Ovary (tissue), 9 donors: ENCODE data around the gene RMND1. TPM values are rescaled to one million over a fixed set of nuclear protein-coding genes. Genes with fewer than 3 reads are reported as not detected.
"Not testable (repeated sequence)": the region's sequence is repeated elsewhere in the genome, so short reads cannot be mapped to it uniquely, and the experiment has no call there.

Source experiments
- DNase-seq, 5 donors: peaks; one replicate each; pipeline ENCODE4 v3.0.0-alpha.2; 2019 to 2020
- H3K27ac ChIP-seq, 2 donors: fragments of 200-600 bp; one replicate each; pipeline versions ENCODE4 v1.5.1 to v1.8.0; 2019 to 2022
- H3K27me3 ChIP-seq: fragments of 200-600 bp; one replicate; pipeline ENCODE4 v1.8.0; 2022
- H3K36me3 ChIP-seq: fragments of 200-600 bp; sonication (generic); one replicate; pipeline ENCODE4 v1.5.1; 2019
- H3K4me1 ChIP-seq: one replicate; pipeline ENCODE4 v1.8.1; 2013; ENCODE audit warnings: mild to moderate bottlenecking, moderate library complexity; ENCODE audit not compliant: insufficient read depth
- H3K4me3 ChIP-seq: fragments of 200-600 bp; sonication (generic); one replicate; pipeline ENCODE4 v1.5.1; 2017
- H3K9me3 ChIP-seq, 2 donors: fragments of 200-600 bp in 1 of 2; sonication (generic) in 1 of 2; one replicate each; pipeline versions ENCODE4 v1.5.1 to v1.8.1; 2013 to 2019; ENCODE audit warnings: mild to moderate bottlenecking in 1 of 2, moderate library complexity in 1 of 2
- CTCF ChIP-seq, 3 donors: fragments of 450-650 bp in 2 of 3; fragments of 200-600 bp in 1 of 3; IDR thresholded peaks; one replicate each; pipeline versions ENCODE4 v1.5.1 to v1.8.0; 2016 to 2022; ENCODE audit warnings: antibody characterized with exemption in 3 of 3, mild to moderate bottlenecking in 1 of 3
- EP300 ChIP-seq: sonication (generic); formaldehyde crosslinking; IDR thresholded peaks from one replicate; pipeline ENCODE4 v1.6.1; 2017; ENCODE audit warnings: antibody characterized with exemption
- POLR2A ChIP-seq: fragments of 450-650 bp; IDR thresholded peaks from one replicate; pipeline ENCODE4 v1.6.1; 2017; ENCODE audit warnings: antibody characterized with exemption, mild to moderate bottlenecking, moderate library complexity
- WGBS, 3 donors: extraction: QIAGEN DNeasy Blood & Tissue Kit in 1 of 3; methylation state at CpG; one replicate each; pipeline versions ENCODE4 v1.1.5 to v1.1.7; 2013 to 2017; 5-methylcytosine and 5-hydroxymethylcytosine counted together
- intact Hi-C, 4 donors: fragments of 100-400 bp; cut with DNase I; formaldehyde crosslinking; loops; one replicate each; pipeline versions ENCODE4 v1.11.0 to v1.15.1; 2022 to 2023
- polyA plus RNA-seq, 2 donors: library from polyadenylated mRNA; stranded (reverse); fragments of 200-250 nt in 1 of 2; fragments of 350-450 nt in 1 of 2; fragmentation: Illumina TruSeq in 1 of 2; extraction: RNeasy Lipid Tissue Mini Kit (QIAGEN cat#74804) in 1 of 2; gene quantifications; one replicate each; pipeline ENCODE4 v1.2.3, GENCODE V29; 2013 to 2014
- small RNA-seq: library from RNA; depleted of rRNA; stranded (forward); fragments of <200 nt; gene quantifications from one replicate; pipeline ENCODE3, GENCODE V24; 2016
- total RNA-seq, 7 donors: library from RNA; depleted of rRNA in 2 of 7; stranded (reverse); fragments of >200 nt in 2 of 7; fragmentation: NEBNext Ultra II Directional in 3 of 7; extraction: Animal tissue kit (Norgen Biotek cat#: 25700) in 3 of 7; gene quantifications; one replicate each; pipeline versions ENCODE4 v1.1.0 to v1.2.4, GENCODE V29; 2016 to 2023
- donor health status: DM: no; HTN: no; CAD: no; lungs with moderate emphysema.
- donor health status: DM: no; HTN: no; CAD: no.
- donor health status: Bipolar disorder and iron deficiency.
- donor health status: DM: yes; HTN: yes; CAD: no.
- donor health status: DM: no; HTN: no; CAD: no.
- donor health status: DM: yes; HTN: yes; CAD: no.

RMND1 gene
- total and polyA plus RNA-seq, 9 donors: 17.1 to 23.7 (median 20.4) TPM

- 89 to 94% (median 92%) methylated on average over 5 of the region's 5 CpGs for WGBS, 3 donors
- H3K4me1 ChIP-seq: no peaks in the 10 kb centered on the region
- H3K36me3 ChIP-seq: no peaks in the 10 kb centered on the region
- no peak overlapping the region for H3K27ac ChIP-seq
- no peaks in the 10 kb centered on the region for H3K27me3 ChIP-seq
- no peak overlapping the region for H3K4me3 ChIP-seq
- no peak for DNase-seq
- TF ChIP-seq POLR2A (no peak), CTCF (IDR thresholded peaks at IDR 0.05) (no peak), EP300 (no peak)
- intact Hi-C loops: no loop called here
- no peaks in the 10 kb centered on the region for H3K9me3 ChIP-seq
Observed at GRCh38 chr6:151359486-151359885, 92.4 kb downstream of the RMND1 start.

GRCh38 chr6:151358475-151358874, 93.5 kb downstream of the RMND1 start:
- WGBS, 3 donors: 89 to 92% (median 90%) methylated on average over 3 of the region's 3 CpGs
- H3K4me1 ChIP-seq: no peaks in the 10 kb centered on the region
- H3K27ac ChIP-seq: no peak overlapping the region

DNA sequence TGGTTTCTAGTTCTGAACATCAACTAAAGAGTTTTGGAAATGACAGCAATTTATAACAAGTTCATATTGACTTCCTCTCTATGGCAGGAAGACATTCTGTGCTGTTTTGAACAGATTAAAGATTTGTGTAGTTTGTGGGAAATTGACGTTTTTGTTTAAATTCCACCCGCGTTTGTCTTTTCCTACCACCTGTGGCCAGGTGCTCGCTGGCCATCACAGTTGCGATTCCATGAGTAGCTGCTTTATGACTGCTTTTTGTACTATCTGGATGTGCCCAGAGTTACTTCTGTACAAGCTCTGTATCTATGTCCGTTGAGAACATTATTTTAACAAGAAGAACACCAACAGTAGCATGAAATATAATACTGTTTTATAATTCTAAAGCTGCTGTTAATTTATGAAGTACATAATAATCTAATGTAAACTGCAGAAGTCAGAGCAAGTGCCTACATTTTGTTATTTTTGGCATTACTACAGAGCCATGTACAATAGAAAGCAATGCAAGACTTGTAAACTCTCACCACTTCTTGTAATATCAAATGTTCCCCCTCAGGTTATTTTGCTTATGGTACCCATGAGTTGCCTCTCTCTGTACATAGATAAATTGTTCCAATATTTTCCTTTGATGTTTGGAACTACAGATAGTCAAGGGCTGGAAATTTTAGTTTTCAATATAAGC, 94.0 kb downstream of the RMND1 start:
- H3K4me1 ChIP-seq: no peaks in the 10 kb centered on the region
- H3K9me3 ChIP-seq: no peaks in the 10 kb centered on the region
- DNase-seq: no peak
- H3K4me3 ChIP-seq: no peak overlapping the region
- no peak overlapping the region for H3K27ac ChIP-seq
- H3K27me3 ChIP-seq: no peaks in the 10 kb centered on the region
- 60 to 75% (median 63%) methylated on average over 6 of the region's 6 CpGs for WGBS, 3 donors
- no peak for TF ChIP-seq EP300
- no peak for TF ChIP-seq CTCF (IDR thresholded peaks at IDR 0.05)
- TF ChIP-seq POLR2A: no peak
- H3K36me3 ChIP-seq: no peaks in the 10 kb centered on the region
- intact Hi-C loops: no loop called here

More at GRCh38 chr6:151358475-151358874, 93.5 kb downstream of the RMND1 start:
- DNase-seq: no peak
- no peaks in the 10 kb centered on the region for H3K36me3 ChIP-seq
- intact Hi-C loops: no loop called here
- H3K4me3 ChIP-seq: no peak overlapping the region
- H3K27me3 ChIP-seq: no peaks in the 10 kb centered on the region
- TF ChIP-seq POLR2A: no peak
- TF ChIP-seq EP300: no peak
- no peak for TF ChIP-seq CTCF (IDR thresholded peaks at IDR 0.05)
- no peaks in the 10 kb centered on the region for H3K9me3 ChIP-seq

DNA sequence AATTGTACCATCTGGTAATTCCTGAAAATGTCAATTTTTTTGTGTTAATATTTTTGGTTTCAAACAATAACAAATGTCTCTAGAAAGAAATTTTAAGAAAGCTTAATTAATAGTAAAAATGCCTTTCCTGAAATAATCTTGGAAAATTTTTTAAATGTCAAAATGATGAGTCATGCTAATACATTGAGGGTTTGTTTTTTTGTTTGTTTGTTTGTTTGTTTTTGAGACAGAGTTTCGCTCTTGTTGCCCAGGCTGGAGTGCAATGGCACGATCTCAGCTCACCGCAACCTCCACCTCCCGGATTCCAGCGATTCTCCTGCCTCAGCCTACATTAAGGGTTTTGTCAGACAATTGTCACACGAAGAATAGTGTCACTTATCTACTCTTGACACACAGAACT, 94.9 kb downstream of the RMND1 start:
- H3K9me3 ChIP-seq, H3K36me3 ChIP-seq, intact Hi-C loops, H3K27me3 ChIP-seq, H3K4me1 ChIP-seq, H3K4me3 ChIP-seq, H3K27ac ChIP-seq, DNase-seq: not testable (repeated sequence)
- whole genome bisulfite sequencing, 3 donors: 61 to 86% (median 69%) methylated on average over 6 of the region's 6 CpGs

Small RNA genes lying within 50 kb of the gene (small RNA-seq; reads per million reads assigned to genes)
- gene RF00019: not detected

Other genes with a start within 250 kb of the RMND1 start
- gene AKAP12, start 212.2 kb downstream of the RMND1 start, total RNA-seq: 100 to 1,000 TPM in 6 of 7 donors, 10 to 100 TPM in 1; 83.6 to 246 (median 133) TPM
- 10 to 100 TPM; 67.2 to 73.2 TPM for gene AKAP12, start 212.2 kb downstream of the RMND1 start, polyA plus RNA-seq
- gene ZBTB2, start 60.6 kb downstream of the RMND1 start, total RNA-seq: 10 to 100 TPM in 6 of 7 donors, 1 to 10 TPM in 1; 8.8 to 31.2 (median 18.3) TPM
- gene ZBTB2, start 60.6 kb downstream of the RMND1 start, polyA plus RNA-seq: 10 to 100 TPM; 12.1 to 18.3 TPM
- gene CCDC170, start 41.9 kb upstream of the RMND1 start, total RNA-seq: 10 to 100 TPM in 3 of 7 donors, 1 to 10 TPM in 4; 6.4 to 19.8 (median 9.3) TPM
- gene CCDC170, start 41.9 kb upstream of the RMND1 start, polyA plus RNA-seq: 1 to 10 TPM; 3.8 to 4.2 TPM